ENCODE measurements around the gene PDXK. TPM values are rescaled to one million over a fixed set of nuclear protein-coding genes. Genes with fewer than 3 reads are reported as not detected.

PDXK gene
- polyA plus RNA-seq, 1 donor from 2014 or later: 22.8 TPM

DNA sequence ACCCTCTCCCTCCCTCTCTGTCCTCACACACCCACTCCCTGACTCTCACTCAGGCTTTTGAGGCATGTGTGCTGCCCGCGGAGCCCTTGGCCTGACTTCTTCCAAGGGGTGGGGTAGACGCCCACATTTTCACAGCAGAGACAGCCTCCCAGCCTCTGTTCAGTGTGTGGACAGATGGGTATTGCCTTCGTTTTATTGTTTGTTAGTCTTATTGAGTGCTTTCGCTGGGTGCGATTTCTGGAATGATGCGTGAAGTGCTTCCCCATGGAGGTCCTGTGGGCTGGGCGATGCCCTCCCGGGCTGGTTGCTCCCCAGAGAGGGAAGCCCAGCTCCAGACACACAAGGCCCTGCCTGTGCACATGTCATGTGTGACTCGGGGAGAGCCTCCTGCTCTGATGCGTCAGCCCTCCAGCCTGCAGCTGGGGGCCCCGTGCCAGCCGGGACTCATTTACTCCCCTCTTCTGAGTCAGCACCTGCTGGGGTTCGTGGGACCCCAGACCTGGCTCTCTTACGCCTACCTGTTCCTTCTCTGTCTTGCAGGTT is 14.7 kb downstream of the PDXK start:
- no peak for TF ChIP-seq MXI1 (conservative IDR thresholded peaks at IDR 0.05; ENCODE audit: poor library complexity, severe bottlenecking)
- no peak for TF ChIP-seq POLR2AphosphoS5 (IDR thresholded peaks at IDR 0.05)
- no peak for TF ChIP-seq SMC3 (conservative IDR thresholded peaks at IDR 0.05; ENCODE audit: poor library complexity)
- no peak for TF ChIP-seq RAD21 (conservative IDR thresholded peaks at IDR 0.05)
- no peak for TF ChIP-seq REST (IDR thresholded peaks at IDR 0.05; ENCODE audit: borderline replicate concordance)
- TF ChIP-seq EP300 (conservative IDR thresholded peaks at IDR 0.05; ENCODE audit: poor library complexity, severe bottlenecking): no peak
- no peak for TF ChIP-seq CTCF (IDR thresholded peaks at IDR 0.05; ENCODE audit: poor library complexity, severe bottlenecking)
- no peak for TF ChIP-seq TAF1 (IDR thresholded peaks at IDR 0.05; ENCODE audit: low read depth)
- TF ChIP-seq EZH2 (IDR thresholded peaks at IDR 0.05; ENCODE audit: borderline replicate concordance, insufficient read depth, low read length, poor library complexity, severe bottlenecking): no peak
- Histone ChIP-seq H3K36me3 (ENCODE audit: insufficient read depth, low read length) (no peaks in the 10 kb centered on the region), H3K9me3 (ENCODE audit: low read length) (no peaks in the 10 kb centered on the region), H3K4me2 (ENCODE audit: low read length) (no peak overlapping the region), H2AFZ (ENCODE audit: low read depth, low read length) (no peak overlapping the region), H3K9ac (ENCODE audit: low read length) (no peak overlapping the region), H3K27me3 (ENCODE audit: insufficient read depth, low read depth, low read length) (no peaks in the 10 kb centered on the region), H4K20me1 (ENCODE audit: insufficient read depth) (no peaks in the 10 kb centered on the region), H3K79me2 (replicated peaks; ENCODE audit: insufficient read depth, low read length) (no peaks in the 10 kb centered on the region), H3K27ac (ENCODE audit: low read length) (no peak overlapping the region), H3K9me2 (ENCODE audit: insufficient read depth, low read length) (no peaks in the 10 kb centered on the region), H3K4me3 (ENCODE audit: low read length) (no peak overlapping the region), H3F3A (ENCODE audit: insufficient read depth, low read length, poor library complexity, severe bottlenecking) (no peaks in the 10 kb centered on the region)

DNA sequence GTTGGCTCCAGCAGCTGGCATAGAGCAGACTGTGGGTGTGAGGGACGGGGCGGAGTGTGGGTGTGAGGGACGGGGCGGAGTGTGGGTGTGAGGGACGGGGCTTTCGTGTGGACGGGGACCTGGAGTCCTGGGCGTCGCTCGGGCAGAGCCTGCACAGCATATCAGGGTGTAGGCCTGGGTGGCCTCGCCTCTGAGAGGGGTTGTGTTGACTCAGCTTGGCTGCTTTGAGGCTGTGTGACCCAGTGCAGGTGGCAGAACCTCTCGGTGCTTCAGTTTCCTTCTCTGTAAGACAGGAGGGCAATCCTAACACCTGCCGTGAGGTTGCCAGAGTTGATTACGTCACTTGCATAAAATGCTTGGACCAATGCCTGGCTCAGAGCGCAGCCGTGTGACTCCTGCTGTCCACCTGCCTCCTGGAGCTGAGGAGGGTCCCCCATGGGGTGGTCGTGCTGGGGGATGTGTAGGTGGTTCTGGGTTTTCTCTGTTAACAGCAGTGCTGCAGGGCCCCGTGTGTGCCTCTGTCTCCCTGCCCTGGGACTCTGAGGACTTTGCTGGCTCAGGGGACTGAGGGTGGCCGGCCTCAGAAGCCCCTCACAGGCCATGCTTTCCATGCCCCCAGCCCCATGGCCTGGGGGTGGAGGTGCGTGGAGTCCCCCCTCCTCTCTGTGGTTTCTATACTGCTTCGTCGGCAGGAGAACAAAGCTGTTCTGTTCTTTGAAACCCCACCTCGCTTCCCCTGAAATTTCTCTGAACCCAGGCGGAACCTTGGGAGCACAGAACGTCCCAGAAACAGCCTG is 15.4 kb downstream of the PDXK start:
- no peaks in the 10 kb centered on the region for H3F3A ChIP-seq (ENCODE audit: insufficient read depth, low read length, poor library complexity, severe bottlenecking)
- no peaks in the 10 kb centered on the region for H4K20me1 ChIP-seq (ENCODE audit: insufficient read depth)
- no peak overlapping the region for H2AFZ ChIP-seq (ENCODE audit: low read depth, low read length)
- H3K9me2 ChIP-seq (ENCODE audit: insufficient read depth, low read length): no peaks in the 10 kb centered on the region
- no peak overlapping the region for H3K9ac ChIP-seq (ENCODE audit: low read length)
- TF ChIP-seq CTCF (IDR thresholded peaks at IDR 0.05; ENCODE audit: poor library complexity, severe bottlenecking) (no peak), REST (IDR thresholded peaks at IDR 0.05; ENCODE audit: borderline replicate concordance) (no peak), MXI1 (conservative IDR thresholded peaks at IDR 0.05; ENCODE audit: poor library complexity, severe bottlenecking) (no peak), EP300 (conservative IDR thresholded peaks at IDR 0.05; ENCODE audit: poor library complexity, severe bottlenecking) (no peak), TAF1 (IDR thresholded peaks at IDR 0.05; ENCODE audit: low read depth) (no peak), RAD21 (conservative IDR thresholded peaks at IDR 0.05) (no peak), POLR2AphosphoS5 (IDR thresholded peaks at IDR 0.05) (no peak), EZH2 (IDR thresholded peaks at IDR 0.05; ENCODE audit: borderline replicate concordance, insufficient read depth, low read length, poor library complexity, severe bottlenecking) (no peak), SMC3 (conservative IDR thresholded peaks at IDR 0.05; ENCODE audit: poor library complexity) (no peak)
- H3K27ac ChIP-seq (ENCODE audit: low read length): no peak overlapping the region
- no peak overlapping the region for H3K4me3 ChIP-seq (ENCODE audit: low read length)
- H3K9me3 ChIP-seq (ENCODE audit: low read length): no peaks in the 10 kb centered on the region
- H3K4me2 ChIP-seq (ENCODE audit: low read length): no peak overlapping the region
- no peaks in the 10 kb centered on the region for H3K79me2 ChIP-seq (replicated peaks; ENCODE audit: insufficient read depth, low read length)
- no peaks in the 10 kb centered on the region for H3K36me3 ChIP-seq (ENCODE audit: insufficient read depth, low read length)
- no peaks in the 10 kb centered on the region for H3K27me3 ChIP-seq (ENCODE audit: insufficient read depth, low read depth, low read length)
